Urinary bladder (tissue), 4 donors: ENCODE results near the gene CPA3. TPM values are rescaled to one million over a fixed set of nuclear protein-coding genes. Genes with fewer than 3 reads are reported as not detected.

Experiments used
- DNase-seq: peaks from one replicate; pipeline ENCODE4 v3.0.0-alpha.2; 2015; ENCODE audit errors: extremely low spot score
- H3K27ac ChIP-seq: one replicate; pipeline ENCODE4 v1.5.1; 2013; ENCODE audit warnings: low read depth, mild to moderate bottlenecking, moderate library complexity
- H3K36me3 ChIP-seq: one replicate; pipeline ENCODE4 v1.6.1; 2013; ENCODE audit warnings: mild to moderate bottlenecking, moderate library complexity; ENCODE audit not compliant: insufficient read depth
- H3K4me1 ChIP-seq: one replicate; pipeline ENCODE4 v1.6.1; 2013; ENCODE audit warnings: mild to moderate bottlenecking, moderate library complexity; ENCODE audit not compliant: insufficient read depth
- H3K4me3 ChIP-seq: one replicate; pipeline ENCODE4 v1.5.1; 2013; ENCODE audit warnings: low read depth, low read length
- WGBS: extraction: QIAGEN DNeasy Blood & Tissue Kit; methylation state at CpG from one replicate; pipeline ENCODE4 v1.1.7; 2013; 5-methylcytosine and 5-hydroxymethylcytosine counted together
- polyA plus RNA-seq: library from polyadenylated mRNA; stranded (reverse); fragments of 200-250 nt; gene quantifications from one replicate; pipeline ENCODE4 v1.2.3, GENCODE V29; 2013
- total RNA-seq: library from RNA; depleted of rRNA; stranded (reverse); fragments of >200 nt; gene quantifications from one replicate; pipeline ENCODE4 v1.2.3, GENCODE V29; 2014
- donor health status: healthy with polysubstance abuse.
- donor health status: healthy.

Gene CPA3
- total and polyA plus RNA-seq, 2 donors, result 29.2 to 93.3 TPM

DNA sequence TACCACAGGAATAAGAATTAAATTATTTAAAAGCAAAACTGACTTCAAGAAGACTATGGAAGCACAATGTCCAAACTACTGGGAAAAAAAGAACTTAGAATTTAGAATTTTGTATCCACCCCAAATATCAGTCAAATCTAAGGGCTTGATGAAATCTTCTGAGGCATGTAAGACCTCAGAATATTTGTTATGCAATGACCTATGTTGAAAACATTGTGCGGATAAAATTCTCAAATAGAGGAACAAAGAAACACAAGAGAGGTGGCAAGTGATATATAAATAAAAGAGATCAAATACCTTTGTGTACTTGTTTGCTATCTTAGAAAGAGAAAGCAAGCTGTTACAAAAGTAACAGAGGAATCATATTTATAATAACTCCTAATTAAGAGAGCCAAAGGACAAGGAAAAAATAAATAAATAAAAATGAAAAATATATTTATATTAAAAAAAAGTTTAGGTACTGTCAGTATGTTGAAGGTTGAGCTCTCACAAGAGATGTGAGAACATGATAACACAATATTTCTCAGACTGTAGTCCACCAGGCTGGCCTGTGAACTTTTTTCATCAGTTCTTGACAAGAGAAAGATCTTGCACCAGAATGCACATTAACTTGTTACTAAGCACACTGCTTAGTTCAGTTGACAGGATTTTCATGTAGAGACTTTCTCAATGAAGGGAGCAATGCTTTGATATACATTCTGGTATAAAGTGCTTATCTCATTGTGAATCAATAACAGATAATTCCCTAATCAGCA, 50.0 kb downstream of the CPA3 start:
- DNase-seq, result no peak
- Histone ChIP-seq H3K4me3 (no peak overlapping the region), H3K27ac (no peak overlapping the region), H3K36me3 (no peaks in the 10 kb centered on the region), H3K4me1 (no peaks in the 10 kb centered on the region)
- 85% methylated on average over 1 of the region's 1 CpG for WGBS

GRCh38 chr3:148916132-148916531, 51.0 kb downstream of the CPA3 start:
- WGBS, result 91% methylated on average over 2 of the region's 2 CpGs
- DNase-seq, result no peak
- no peak overlapping the region for H3K27ac ChIP-seq
- H3K4me1 ChIP-seq, result no peaks in the 10 kb centered on the region
- H3K36me3 ChIP-seq, result no peaks in the 10 kb centered on the region
- no peak overlapping the region for H3K4me3 ChIP-seq

DNA sequence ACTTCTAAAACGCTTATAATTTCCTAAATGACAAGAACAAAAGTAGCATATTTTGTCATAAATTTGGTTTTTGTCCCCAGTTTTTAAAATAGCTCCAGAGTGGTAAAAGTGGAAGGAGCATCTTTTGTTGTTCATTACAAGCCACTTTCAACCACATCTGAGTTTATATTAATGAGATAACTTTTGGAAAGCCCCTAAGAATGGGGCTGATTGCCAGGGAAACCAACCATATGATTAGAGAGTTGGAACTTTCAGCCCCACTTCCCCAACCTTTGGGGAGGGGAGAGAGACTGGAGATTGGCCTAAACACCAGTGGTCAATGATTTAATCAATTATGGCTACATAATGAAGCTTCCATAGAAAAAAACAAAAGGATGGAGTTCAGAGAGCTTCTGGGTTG, 57.4 kb downstream of the CPA3 start:
- no peak for DNase-seq
- no peaks in the 10 kb centered on the region for H3K4me1 ChIP-seq
- H3K4me3 ChIP-seq, result no peak overlapping the region
- WGBS, result 82% methylated on average over 1 of the region's 1 CpG
- H3K36me3 ChIP-seq, result no peaks in the 10 kb centered on the region
- no peak overlapping the region for H3K27ac ChIP-seq

GRCh38 chr3:148923592-148923991, 58.5 kb downstream of the CPA3 start:
- Histone ChIP-seq H3K4me1 (no peaks in the 10 kb centered on the region), H3K27ac (no peak overlapping the region), H3K4me3 (no peak overlapping the region), H3K36me3 (no peaks in the 10 kb centered on the region)
- DNase-seq, result no peak

- no peak for DNase-seq
- Histone ChIP-seq H3K4me3 (no peak overlapping the region), H3K36me3 (no peaks in the 10 kb centered on the region), H3K4me1 (no peaks in the 10 kb centered on the region), H3K27ac (no peak overlapping the region)
- WGBS, result 35% methylated on average over 3 of the region's 3 CpGs
These were observed 59.5 kb downstream of the CPA3 start for GRCh38 chr3:148924562-148924961.

DNA sequence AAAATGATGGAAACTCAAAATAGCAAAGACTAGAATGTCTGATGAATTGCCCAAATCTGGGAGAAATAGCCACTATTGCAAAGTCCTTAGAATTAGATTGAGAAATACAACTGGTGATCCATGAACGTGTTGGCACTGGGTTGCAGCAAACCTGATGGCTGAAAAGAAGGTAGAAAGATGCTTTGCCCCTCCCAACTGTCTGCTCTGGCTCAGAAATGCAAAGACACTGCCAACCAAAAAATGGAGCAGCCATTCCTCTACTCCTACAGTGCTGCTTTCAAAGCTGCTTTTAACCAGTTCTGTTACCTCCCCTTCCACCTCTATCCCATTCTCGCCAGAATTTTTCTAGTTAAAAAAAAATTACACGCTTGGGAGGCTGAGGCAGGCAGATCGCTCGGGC, 60.7 kb downstream of the CPA3 start:
- DNase-seq, result no peak
- Histone ChIP-seq H3K4me3 (no peak overlapping the region), H3K4me1 (no peaks in the 10 kb centered on the region), H3K27ac (no peak overlapping the region), H3K36me3 (no peaks in the 10 kb centered on the region)
- 88% methylated on average over 5 of the region's 5 CpGs for WGBS

DNA sequence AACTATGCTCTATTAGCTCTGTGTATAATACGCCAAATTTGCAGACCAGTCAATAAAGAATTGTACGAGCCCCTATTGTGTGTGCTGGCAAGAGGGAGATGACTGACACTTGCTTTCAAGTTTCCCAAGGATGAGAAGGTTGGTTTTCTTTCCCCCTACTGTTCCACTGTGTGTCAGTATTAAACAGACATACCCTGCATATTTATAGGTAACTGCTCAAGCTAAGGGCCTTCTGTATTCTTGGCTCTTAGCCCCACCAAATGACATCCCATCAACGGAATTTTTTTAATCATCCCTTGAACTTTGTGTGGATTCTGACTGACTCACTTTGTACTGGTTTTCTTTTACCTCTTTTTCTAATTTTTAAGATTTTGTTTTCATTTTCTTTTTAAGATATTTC, 65.7 kb downstream of the CPA3 start:
- Histone ChIP-seq H3K27ac (no peak overlapping the region), H3K4me3 (no peak overlapping the region), H3K36me3 (no peaks in the 10 kb centered on the region), H3K4me1 (no peaks in the 10 kb centered on the region)
- DNase-seq, result no peak
- 78% methylated on average over 3 of the region's 3 CpGs for WGBS

GRCh38 chr3:148931574-148931973, 66.5 kb downstream of the CPA3 start:
- no peak for DNase-seq
- H3K4me1 ChIP-seq, result no peaks in the 10 kb centered on the region
- H3K4me3 ChIP-seq, result no peak overlapping the region
- no peak overlapping the region for H3K27ac ChIP-seq
- WGBS, result 96% methylated on average over 4 of the region's 4 CpGs
- no peaks in the 10 kb centered on the region for H3K36me3 ChIP-seq

DNA sequence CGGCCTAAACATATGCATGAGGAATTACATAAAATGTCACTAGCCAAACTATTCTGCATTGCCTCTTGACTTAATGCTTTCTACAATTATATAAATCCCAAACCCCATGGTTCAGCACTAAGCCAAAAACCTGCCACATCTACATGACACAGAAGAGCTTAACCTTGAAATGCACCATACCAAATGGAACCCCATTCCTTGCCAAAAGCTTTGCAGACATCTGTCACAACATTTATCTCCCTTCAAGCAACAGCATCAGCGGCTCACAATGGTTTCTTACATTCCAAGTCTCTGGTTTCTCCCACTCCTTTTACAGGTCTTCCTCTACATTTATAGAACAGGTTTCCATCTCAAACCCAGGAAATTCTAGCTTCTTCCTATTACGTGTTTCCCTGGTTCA, 67.9 kb downstream of the CPA3 start:
- no peak overlapping the region for H3K4me3 ChIP-seq
- no peak for DNase-seq
- no peak overlapping the region for H3K27ac ChIP-seq
- 70% methylated on average over 3 of the region's 3 CpGs for WGBS
- no peaks in the 10 kb centered on the region for H3K4me1 ChIP-seq
- H3K36me3 ChIP-seq, result no peaks in the 10 kb centered on the region

GRCh38 chr3:148937467-148938255, 72.6 kb downstream of the CPA3 start:
- WGBS, result 83% methylated on average over 10 of the region's 10 CpGs
- DNase-seq, result no peak

DNA sequence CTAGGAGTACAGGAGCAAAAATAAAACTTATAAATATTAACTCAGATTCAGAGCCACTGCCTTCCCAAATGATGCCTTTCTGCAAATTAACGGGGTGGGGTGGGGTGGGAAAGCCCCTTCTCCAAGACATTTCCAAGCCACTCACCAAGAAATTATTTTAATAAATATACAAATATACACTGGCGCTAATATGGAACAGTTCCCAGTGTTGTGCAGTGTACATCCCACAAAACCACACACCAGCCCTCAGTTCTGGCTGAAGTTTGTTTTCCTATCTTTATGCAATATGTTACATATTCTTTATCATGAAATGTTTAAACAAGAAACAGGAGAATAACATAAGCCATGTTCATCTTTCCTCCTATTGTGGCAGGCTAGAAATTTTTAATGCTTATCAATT, 73.2 kb downstream of the CPA3 start:
- 63% methylated on average over 2 of the region's 2 CpGs for WGBS

More at GRCh38 chr3:148937467-148938255, 72.6 kb downstream of the CPA3 start:
- no peaks in the 10 kb centered on the region for H3K4me1 ChIP-seq
- no peak overlapping the region for H3K27ac ChIP-seq
- no peak overlapping the region for H3K4me3 ChIP-seq
- H3K36me3 ChIP-seq, result no peaks in the 10 kb centered on the region

DNA sequence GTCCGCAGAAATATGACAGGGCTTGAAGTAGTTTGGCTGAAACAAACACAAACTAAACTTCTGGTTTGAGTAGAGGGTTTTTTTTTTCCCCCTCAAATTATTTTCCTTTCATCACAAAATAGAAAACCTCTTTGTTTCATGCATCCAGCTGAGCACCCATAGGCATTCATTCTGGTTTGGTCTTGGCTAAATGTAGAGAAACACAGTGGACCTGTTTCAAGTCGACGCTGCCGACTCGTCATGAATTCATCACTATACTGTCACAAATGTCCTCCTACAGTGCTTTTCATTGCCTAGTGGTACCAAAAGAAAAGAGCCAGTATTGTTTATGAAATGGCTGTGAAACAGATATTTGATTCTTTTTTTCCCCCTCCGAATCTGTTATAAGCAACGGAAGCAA, 73.8 kb downstream of the CPA3 start:
- Histone ChIP-seq H3K36me3 (no peaks in the 10 kb centered on the region), H3K4me3 (no peak overlapping the region), H3K27ac (no peak overlapping the region), H3K4me1 (no peaks in the 10 kb centered on the region)
- WGBS, result 84% methylated on average over 7 of the region's 7 CpGs
- no peak for DNase-seq

More for the DNA sequence above, 73.2 kb downstream of the CPA3 start:
- H3K27ac ChIP-seq, result no peak overlapping the region
- H3K4me3 ChIP-seq, result no peak overlapping the region
- DNase-seq, result no peak
- H3K4me1 ChIP-seq, result no peaks in the 10 kb centered on the region
- H3K36me3 ChIP-seq, result no peaks in the 10 kb centered on the region

GRCh38 chr3:148940983-148941382, 75.9 kb downstream of the CPA3 start:
- no peak for DNase-seq
- H3K4me3 ChIP-seq, result no peak overlapping the region
- H3K36me3 ChIP-seq, result no peaks in the 10 kb centered on the region
- WGBS, result 76% methylated on average over 3 of the region's 3 CpGs
- no peaks in the 10 kb centered on the region for H3K4me1 ChIP-seq
- H3K27ac ChIP-seq, result no peak overlapping the region

DNA sequence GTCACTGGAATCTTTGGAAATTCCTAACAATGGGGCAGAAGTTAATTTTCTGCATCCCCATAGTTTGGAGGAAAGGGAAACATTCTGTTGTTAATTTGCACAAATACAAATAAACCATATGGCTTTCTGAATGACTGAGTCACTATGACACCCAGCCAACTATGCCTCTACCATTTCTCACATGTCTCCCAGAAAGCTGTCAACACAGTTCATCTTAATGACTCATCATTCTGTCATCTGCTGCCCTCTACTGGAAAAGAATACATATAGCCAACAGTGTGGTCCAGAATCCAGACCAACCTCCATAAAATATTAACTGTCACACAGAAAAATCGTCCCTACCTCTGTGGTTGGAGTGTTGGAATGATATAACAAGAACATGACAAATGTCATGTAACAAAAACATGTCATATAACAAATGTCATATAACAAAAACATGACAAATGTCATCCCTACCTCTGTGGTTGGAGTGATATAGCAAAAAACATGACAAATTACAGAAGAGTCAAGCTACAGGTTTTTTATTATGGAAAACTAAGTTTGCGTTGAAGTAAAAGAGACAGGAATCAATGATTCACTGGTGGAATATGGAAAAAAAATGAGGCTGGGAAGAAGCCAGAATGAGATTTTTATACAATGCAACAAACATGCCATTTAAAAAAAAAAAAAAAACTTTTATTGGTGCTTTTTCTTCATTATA, 78.6 kb downstream of the CPA3 start:
- WGBS, result 32% methylated on average over 2 of the region's 2 CpGs
- no peak for DNase-seq
- no peaks in the 10 kb centered on the region for H3K36me3 ChIP-seq
- no peak overlapping the region for H3K4me3 ChIP-seq
- no peak overlapping the region for H3K27ac ChIP-seq
- no peaks in the 10 kb centered on the region for H3K4me1 ChIP-seq
